GM19035 (cell line): Measurements from ENCODE around the gene PKNOX2.

Experiments used
- ATAC-seq: cut with Tn5 transposase; IDR thresholded peaks from one replicate; pipeline ENCODE4 v1.9.1; 2021; ENCODE audit not compliant: unreplicated experiment

Gene PKNOX2

GRCh38 chr11:125332821-125333220 is 168.3 kb downstream of the PKNOX2 start:
- no peak for ATAC-seq

- no peak for ATAC-seq
These were observed 169.0 kb downstream of the PKNOX2 start for GRCh38 chr11:125333354-125334073.

- ATAC-seq: no peak
These were observed 170.6 kb downstream of the PKNOX2 start for GRCh38 chr11:125335106-125335505.

GRCh38 chr11:125337836-125338834 is 173.6 kb downstream of the PKNOX2 start:
- no peak for ATAC-seq

GRCh38 chr11:125338886-125339811 is 174.6 kb downstream of the PKNOX2 start:
- no peak for ATAC-seq

GRCh38 chr11:125341676-125342075 is 177.1 kb downstream of the PKNOX2 start:
- ATAC-seq: no peak

GRCh38 chr11:125342281-125342930 is 177.9 kb downstream of the PKNOX2 start:
- no peak for ATAC-seq

GRCh38 chr11:125343086-125343717 is 178.7 kb downstream of the PKNOX2 start:
- no peak for ATAC-seq

GRCh38 chr11:125343718-125344131 is 179.2 kb downstream of the PKNOX2 start:
- no peak for ATAC-seq

- no peak for ATAC-seq
These were observed 180.4 kb downstream of the PKNOX2 start for GRCh38 chr11:125344846-125345420.

- ATAC-seq: peak; percentile 47
These were observed 181.0 kb downstream of the PKNOX2 start for GRCh38 chr11:125345421-125346178.

- ATAC-seq: no peak
These were observed 181.6 kb downstream of the PKNOX2 start for GRCh38 chr11:125346179-125346530.

- ATAC-seq: no peak
These were observed 182.2 kb downstream of the PKNOX2 start for GRCh38 chr11:125346565-125347260.

GRCh38 chr11:125347261-125347585 is 182.7 kb downstream of the PKNOX2 start:
- no peak for ATAC-seq

GRCh38 chr11:125348141-125348651 is 183.6 kb downstream of the PKNOX2 start:
- ATAC-seq: no peak

GRCh38 chr11:125348674-125349309 is 184.2 kb downstream of the PKNOX2 start:
- ATAC-seq: no peak

- ATAC-seq: no peak
These were observed 185.9 kb downstream of the PKNOX2 start for GRCh38 chr11:125350206-125351032.
